ENCODE results near the gene RPS24.

GRCh38 chr10:78069151-78069550, 35.5 kb downstream of the RPS24 start:
- TF ChIP-seq GATA2 (IDR thresholded peaks at IDR 0.05; ENCODE audit: low read depth, low read length), result no peak
- TF ChIP-seq GATA3 (IDR thresholded peaks at IDR 0.05; ENCODE audit: low read depth, low read length), result no peak

All from SH-SY5Y (cell line).